HCT116 (cell line): ENCODE results near the gene LRRC52. TPM values are rescaled to one million over a fixed set of nuclear protein-coding genes. Genes with fewer than 3 reads are reported as not detected.

Source experiments
- ATAC-seq: fragments of 200-7000 bp; cut with Tn5 transposase; 2 replicates; pipeline ENCODE4 v1.9.1; 2020; ENCODE audit warnings: mild to moderate bottlenecking, moderate library complexity
- BruUV-seq: library from RNA; stranded (reverse); fragments of 400-500 nt; replicated peaks from 2 replicates; lab custom pipeline; 2021; lab: Mats Ljungman, UMichigan
- CTCF ChIA-PET: fragments of 300-600 bp; sonication (Branson Sonifier 250); formaldehyde crosslinking; loops from one replicate; lab custom pipeline; 2021; ENCODE audit warnings: antibody characterized with exemption; lab: Charles Lee
- POLR2A ChIA-PET: fragments of 300-600, 350-600 bp; sonication (Branson Sonifier 250); formaldehyde crosslinking; loops from one replicate; lab custom pipeline; 2021; ENCODE audit warnings: antibody characterized with exemption; lab: Charles Lee
- RAD21 ChIA-PET, 2 experiments: fragments of 300-600 bp; sonication (Branson Sonifier 250); formaldehyde crosslinking; loops; one replicate each; lab custom pipeline; 2023; ENCODE audit warnings: low total read pairs in 2 of 2; ENCODE audit not compliant: uncharacterized antibody in 2 of 2, unreplicated experiment in 2 of 2, low non-redundant PET in 1 of 2; lab: Charles Lee
- DNase-seq: peaks from one replicate; pipeline ENCODE4 v3.0.0-alpha.2; 2010; ENCODE audit warnings: low read depth, low spot score
- H2AFZ ChIP-seq: fragments of 200-600 bp; shearing (Covaris generic), sonication (generic); 2 replicates; pipeline ENCODE4 v1.6.1; 2017; ENCODE audit warnings: low read depth, mixed run types, mixed read lengths, antibody characterized with exemption, low read length; ENCODE audit not compliant: poor library complexity, severe bottlenecking
- H3K27ac ChIP-seq: 2 replicates; pipeline ENCODE4 v1.5.1; 2012; ENCODE audit warnings: low read depth, low read length
- H3K27me3 ChIP-seq: fragments of 200-600 bp; sonication (generic); 2 replicates; pipeline ENCODE4 v1.6.1; 2016; ENCODE audit warnings: mixed run types, low read length, mixed read lengths; ENCODE audit not compliant: insufficient read depth
- H3K36me3 ChIP-seq, 2 experiments: fragments of 200-500 bp in 1 of 2; fragments of 200-600 bp in 1 of 2; sonication (Bioruptor generic) in 1 of 2; sonication (generic) in 1 of 2; 2 replicates each; pipeline versions ENCODE4 v1.5.1 to v1.6.1; 2014 to 2016; ENCODE audit warnings: low read length in 2 of 2, inconsistent platforms in 1 of 2, mixed read lengths in 1 of 2, mixed run types in 1 of 2; ENCODE audit not compliant: insufficient read depth in 2 of 2, control insufficient read depth in 1 of 2
- H3K4me1 ChIP-seq, 2 experiments: fragments of 200-600 bp in 1 of 2; sonication (generic) in 1 of 2; 2 replicates each; pipeline versions ENCODE4 v1.5.1 to v1.6.1; 2012 to 2017; ENCODE audit warnings: low read length in 2 of 2, inconsistent platforms in 1 of 2, mild to moderate bottlenecking in 1 of 2, mixed read lengths in 1 of 2, mixed run types in 1 of 2, moderate library complexity in 1 of 2; ENCODE audit not compliant: insufficient read depth in 2 of 2, control insufficient read depth in 1 of 2
- H3K4me2 ChIP-seq: fragments of 200-600 bp; sonication (generic); 2 replicates; pipeline ENCODE4 v1.6.1; 2017; ENCODE audit warnings: mixed run types, low read length, mixed read lengths
- H3K4me3 ChIP-seq, 2 experiments: fragments of 200-600 bp in 1 of 2; sonication (generic) in 1 of 2; replicated peaks in 1 of 2; 2 replicates each; pipeline ENCODE4 v1.5.1; 2011 to 2016; ENCODE audit warnings: low read length in 2 of 2, control low read depth in 1 of 2, low read depth in 1 of 2, mild to moderate bottlenecking in 1 of 2, mixed read lengths in 1 of 2, mixed run types in 1 of 2
- H3K79me2 ChIP-seq: fragments of 200-600 bp; sonication (generic); 2 replicates; pipeline ENCODE4 v1.6.1; 2017; ENCODE audit warnings: mild to moderate bottlenecking, mixed run types, low read length, moderate library complexity, mixed read lengths; ENCODE audit not compliant: insufficient read depth
- H3K9ac ChIP-seq: fragments of 200-600 bp; sonication (generic); 2 replicates; pipeline ENCODE4 v1.6.1; 2016; ENCODE audit warnings: low read length, mixed read lengths
- H3K9me2 ChIP-seq: fragments of 200-600 bp; sonication (generic), shearing (Covaris generic); 2 replicates; pipeline ENCODE4 v1.6.1; 2017; ENCODE audit warnings: mixed run types, mild to moderate bottlenecking, moderate library complexity; ENCODE audit not compliant: insufficient read depth
- H3K9me3 ChIP-seq, 2 experiments: fragments of 200-500 bp in 1 of 2; fragments of 200-600 bp in 1 of 2; sonication (Bioruptor generic) in 1 of 2; sonication (generic) in 1 of 2; 2 replicates each; pipeline ENCODE4 v1.6.1; 2014 to 2017; ENCODE audit warnings: low read length in 2 of 2, mixed read lengths in 2 of 2, inconsistent platforms in 1 of 2, low read depth in 1 of 2, mild to moderate bottlenecking in 1 of 2, mixed run types in 1 of 2, moderate library complexity in 1 of 2; ENCODE audit not compliant: control insufficient read depth in 1 of 2, insufficient read depth in 1 of 2
- H4K20me1 ChIP-seq: fragments of 200-600 bp; sonication (generic), shearing (Covaris generic); 2 replicates; pipeline ENCODE4 v1.6.1; 2017; ENCODE audit warnings: mixed run types, mild to moderate bottlenecking, moderate library complexity; ENCODE audit not compliant: insufficient read depth
- ATF3 ChIP-seq: IDR thresholded peaks from 2 replicates; pipeline ENCODE4 v1.6.1; 2012
- CEBPB ChIP-seq: IDR thresholded peaks from 2 replicates; pipeline ENCODE4 v1.6.1; 2012; ENCODE audit warnings: low read depth
- CTCF ChIP-seq, 3 experiments: fragments of 200-600 bp in 1 of 3; sonication (generic) in 1 of 3; IDR thresholded peaks in 2 of 3; conservative IDR thresholded peaks in 1 of 3; 2 replicates each; pipeline ENCODE4 v1.5.1; 2012 to 2017; ENCODE audit warnings: low read depth in 2 of 3, low read length in 2 of 3, antibody characterized with exemption in 1 of 3, borderline replicate concordance in 1 of 3, control low read depth in 1 of 3, mild to moderate bottlenecking in 1 of 3, mixed read lengths in 1 of 3, mixed run types in 1 of 3, moderate library complexity in 1 of 3; ENCODE audit not compliant: insufficient read depth in 1 of 3
- EGR1 ChIP-seq: IDR thresholded peaks from 2 replicates; pipeline ENCODE4 v1.6.1; 2012; ENCODE audit warnings: low read depth
- ELF1 ChIP-seq: IDR thresholded peaks from 2 replicates; pipeline ENCODE4 v1.6.1; 2012; ENCODE audit warnings: low read depth, borderline replicate concordance
- EZH2phosphoT487 ChIP-seq: fragments of 200-600 bp; IDR thresholded peaks from 2 replicates; pipeline ENCODE4 v1.6.1; 2018; ENCODE audit warnings: antibody characterized with exemption, borderline replicate concordance
- FOSL1 ChIP-seq: IDR thresholded peaks from 2 replicates; pipeline ENCODE4 v1.6.1; 2012; ENCODE audit warnings: low read depth
- JUND ChIP-seq: IDR thresholded peaks from 2 replicates; pipeline ENCODE4 v1.6.1; 2012
- POLR2AphosphoS5 ChIP-seq: IDR thresholded peaks from 2 replicates; pipeline ENCODE4 v1.6.1; 2011; ENCODE audit warnings: mild to moderate bottlenecking, low read depth, low read length, moderate library complexity
- RAD21 ChIP-seq: IDR thresholded peaks from 2 replicates; pipeline ENCODE4 v1.6.1; 2012; ENCODE audit warnings: low read depth, mild to moderate bottlenecking
- REST ChIP-seq: IDR thresholded peaks from 2 replicates; pipeline ENCODE4 v1.6.1; 2012; ENCODE audit warnings: low read depth
- SIN3A ChIP-seq: IDR thresholded peaks from 2 replicates; pipeline ENCODE4 v1.6.1; 2012; ENCODE audit warnings: low read depth
- SP1 ChIP-seq: IDR thresholded peaks from 2 replicates; pipeline ENCODE4 v1.6.1; 2012; ENCODE audit warnings: low read depth
- SRF ChIP-seq: IDR thresholded peaks from 2 replicates; pipeline ENCODE4 v1.6.1; 2012; ENCODE audit warnings: low read depth
- TCF7L2 ChIP-seq: IDR thresholded peaks from 2 replicates; pipeline ENCODE4 v1.7.0; 2011; ENCODE audit warnings: borderline replicate concordance, inconsistent platforms; ENCODE audit not compliant: insufficient read depth, insufficient read length; ENCODE audit errors: extremely low read depth
- YY1 ChIP-seq: IDR thresholded peaks from 2 replicates; pipeline ENCODE4 v1.6.1; 2011; ENCODE audit warnings: low read length, low read depth, moderate library complexity, mild to moderate bottlenecking; ENCODE audit not compliant: insufficient replicate concordance; ENCODE audit errors: extremely low read depth
- ZBTB33 ChIP-seq: IDR thresholded peaks from 2 replicates; pipeline ENCODE4 v1.6.1; 2011; ENCODE audit warnings: mild to moderate bottlenecking, low read length, moderate library complexity; ENCODE audit not compliant: insufficient replicate concordance; ENCODE audit errors: extremely low read depth
- ZNF274 ChIP-seq: fragments of 200-500 bp; sonication (Bioruptor generic); IDR thresholded peaks from 2 replicates; pipeline ENCODE4 v1.6.1; 2014; ENCODE audit warnings: mild to moderate bottlenecking, low read depth, low read length, inconsistent platforms
- intact Hi-C: fragments of 100-400 bp; cut with micrococcal nuclease; formaldehyde crosslinking; loops from 2 replicates; pipeline ENCODE4 v1.10.0; 2022
- total RNA-seq: library from RNA; stranded (reverse); gene quantifications from one replicate; pipeline ENCODE4 v1.2.1, GENCODE V29; 2021; ENCODE audit not compliant: unreplicated experiment

Gene LRRC52
- total RNA-seq, 1 experiment from 2014 or later = not detected

GRCh38 chr1:165507570-165507969 lies 36.2 kb upstream of the LRRC52 start:
- no peaks in the 10 kb centered on the region for H3K9me3 ChIP-seq
- intact Hi-C loops = no loop called here
- H3K36me3 ChIP-seq = no peaks in the 10 kb centered on the region
- ChIA-PET CTCF (no interaction called here), RAD21 (no interaction called here), POLR2A (no interaction called here)
- H3K27ac ChIP-seq = no peak overlapping the region
- H3K27me3 ChIP-seq = peaks cover 37% of the 10 kb centered on the region
- H4K20me1 ChIP-seq = no peaks in the 10 kb centered on the region
- BruUV-seq = no TSS peak
- no peaks in the 10 kb centered on the region for H3K79me2 ChIP-seq
- no peak overlapping the region for H3K9ac ChIP-seq
- no peaks in the 10 kb centered on the region for H3K4me1 ChIP-seq
- H2AFZ ChIP-seq = no peak overlapping the region
- DNase-seq = no peak
- H3K4me2 ChIP-seq = no peak overlapping the region
- H3K9me2 ChIP-seq = no peaks in the 10 kb centered on the region
- no peak for TF ChIP-seq SP1
- TF ChIP-seq ELF1 = no peak
- TF ChIP-seq ZBTB33 = no peak
- no peak for TF ChIP-seq ATF3
- TF ChIP-seq EZH2phosphoT487 = no peak
- no peak for TF ChIP-seq POLR2AphosphoS5
- TF ChIP-seq TCF7L2 = no peak
- no peak for TF ChIP-seq SIN3A
- no peak for TF ChIP-seq YY1
- no peak for TF ChIP-seq REST
- no peak for TF ChIP-seq EGR1
- no peak for TF ChIP-seq SRF
- no peak for TF ChIP-seq JUND
- no peak for TF ChIP-seq RAD21
- TF ChIP-seq FOSL1 = no peak
- no peak for TF ChIP-seq CTCF (IDR thresholded peaks at IDR 0.05 in 2 of 3, conservative IDR thresholded peaks at IDR 0.05 in 1 of 3; ENCODE audit: borderline replicate concordance in 1 of 3, insufficient read depth in 1 of 3, low read depth in 2 of 3, low read length in 2 of 3)
- TF ChIP-seq ZNF274 = no peak
- TF ChIP-seq CEBPB = no peak
- no peak for ATAC-seq
- no peak overlapping the region for H3K4me3 ChIP-seq
